GM12873 (cell line): ENCODE data around the gene RECK.

Experiments
- CTCF ChIP-seq: IDR thresholded peaks from 2 replicates; pipeline ENCODE4 v1.5.1; 2012; ENCODE audit warnings: low read depth, mild to moderate bottlenecking, moderate library complexity, low read length, control low read depth; ENCODE audit not compliant: insufficient read depth; ENCODE audit errors: missing control alignments

RECK gene

GRCh38 chr9:36018891-36019720, 17.6 kb upstream of the RECK start:
- no peak for TF ChIP-seq CTCF

GRCh38 chr9:36021968-36022367, 14.7 kb upstream of the RECK start:
- no peak for TF ChIP-seq CTCF

GRCh38 chr9:36023260-36024048, 13.3 kb upstream of the RECK start:
- TF ChIP-seq CTCF, result peak; percentile 84

- no peak for TF ChIP-seq CTCF
These were observed 11.0 kb upstream of the RECK start for GRCh38 chr9:36025746-36026145.

GRCh38 chr9:36029202-36029601, 7.5 kb upstream of the RECK start:
- no peak for TF ChIP-seq CTCF

GRCh38 chr9:36029765-36030528, 6.8 kb upstream of the RECK start:
- TF ChIP-seq CTCF, result no peak

- TF ChIP-seq CTCF, result no peak
These were observed 5.8 kb upstream of the RECK start for GRCh38 chr9:36030871-36031270.
